DOHH2 (cell line): ENCODE measurements around the gene SLC39A2.
A peak's percentile ranks its signal among the peaks of the same experiment; 100 is the strongest.

ENCODE experiments used
- H3F3A ChIP-seq: fragments of 200-600 bp; sonication (generic), shearing (Covaris generic); 2 replicates; pipeline ENCODE4 v1.6.0; 2016; ENCODE audit warnings: antibody characterized with exemption, mild to moderate bottlenecking; ENCODE audit not compliant: control insufficient read depth, insufficient read depth
- H3K27ac ChIP-seq: fragments of 200-600 bp; sonication (generic); 2 replicates; pipeline ENCODE4 v1.5.1; 2014; ENCODE audit warnings: low read depth, mild to moderate bottlenecking, low read length, moderate library complexity
- H3K27me3 ChIP-seq: fragments of 200-600 bp; sonication (generic); 2 replicates; pipeline ENCODE4 v1.6.1; 2014; ENCODE audit warnings: mild to moderate bottlenecking, low read length, mixed read lengths; ENCODE audit not compliant: control insufficient read depth
- H3K36me3 ChIP-seq: fragments of 200-600 bp; sonication (generic); 2 replicates; pipeline ENCODE4 v1.6.1; 2014; ENCODE audit warnings: mild to moderate bottlenecking, low read length, moderate library complexity, mixed read lengths; ENCODE audit not compliant: control insufficient read depth
- H3K4me1 ChIP-seq: fragments of 200-600 bp; sonication (generic); 2 replicates; pipeline ENCODE4 v1.6.1; 2014; ENCODE audit warnings: mild to moderate bottlenecking, low read length, mixed read lengths; ENCODE audit not compliant: control insufficient read depth
- H3K4me2 ChIP-seq: fragments of 200-600 bp; sonication (generic); 2 replicates; pipeline ENCODE4 v1.6.0; 2014; ENCODE audit warnings: mild to moderate bottlenecking, low read length, moderate library complexity
- H3K4me3 ChIP-seq: fragments of 200-600 bp; sonication (generic); 2 replicates; pipeline ENCODE4 v1.5.1; 2014; ENCODE audit warnings: mild to moderate bottlenecking, low read length, mixed read lengths
- H3K79me2 ChIP-seq: fragments of 200-600 bp; sonication (generic); 2 replicates; pipeline ENCODE4 v1.6.1; 2014; ENCODE audit warnings: mild to moderate bottlenecking, low read length, mixed read lengths; ENCODE audit not compliant: control insufficient read depth
- H3K9me2 ChIP-seq: fragments of 200-600 bp; sonication (generic); replicated peaks from 2 replicates; pipeline ENCODE4 v1.6.1; 2014; ENCODE audit warnings: mild to moderate bottlenecking, low read length, mixed read lengths; ENCODE audit not compliant: control insufficient read depth
- H3K9me3 ChIP-seq: fragments of 200-600 bp; sonication (generic); 2 replicates; pipeline ENCODE4 v1.6.1; 2014; ENCODE audit warnings: antibody characterized with exemption, low read length, mixed read lengths; ENCODE audit not compliant: control insufficient read depth, insufficient read depth
- H4K20me1 ChIP-seq: fragments of 200-600 bp; sonication (generic); 2 replicates; pipeline ENCODE4 v1.6.0; 2014; ENCODE audit warnings: low read depth, mild to moderate bottlenecking, antibody characterized with exemption, low read length, moderate library complexity; ENCODE audit not compliant: control insufficient read depth, insufficient read depth
- CTCF ChIP-seq: fragments of 200-600 bp; sonication (generic); IDR thresholded peaks from one replicate; pipeline ENCODE4 v1.5.1; 2014; ENCODE audit warnings: antibody characterized with exemption, mild to moderate bottlenecking, low read depth, low read length; ENCODE audit not compliant: poor library complexity, severe bottlenecking
- EZH2phosphoT487 ChIP-seq: fragments of 200-600 bp; sonication (generic); IDR thresholded peaks from 2 replicates; pipeline ENCODE4 v1.6.1; 2017; ENCODE audit warnings: borderline replicate concordance, mild to moderate bottlenecking, antibody characterized with exemption, low read length, moderate library complexity, mixed read lengths

Gene SLC39A2

GRCh38 chr14:21022686-21023085, 23.6 kb downstream of the SLC39A2 start:
- Histone ChIP-seq H3K79me2 (no peaks in the 10 kb centered on the region), H3K9me3 (no peaks in the 10 kb centered on the region), H4K20me1 (no peaks in the 10 kb centered on the region), H3K4me3 (no peak overlapping the region), H3K36me3 (no peaks in the 10 kb centered on the region), H3K27me3 (peaks cover 47% of the 10 kb centered on the region), H3F3A (no peaks in the 10 kb centered on the region), H3K9me2 (no peaks in the 10 kb centered on the region), H3K4me1 (no peaks in the 10 kb centered on the region), H3K4me2 (no peak overlapping the region), H3K27ac (no peak overlapping the region)
- TF ChIP-seq EZH2phosphoT487 (no peak), CTCF (no peak)

GRCh38 chr14:21023174-21023573, 24.1 kb downstream of the SLC39A2 start:
- Histone ChIP-seq H3K9me2 (no peaks in the 10 kb centered on the region), H3K27me3 (peaks cover 47% of the 10 kb centered on the region), H3K27ac (no peak overlapping the region), H4K20me1 (no peaks in the 10 kb centered on the region), H3K4me1 (no peaks in the 10 kb centered on the region), H3K36me3 (no peaks in the 10 kb centered on the region), H3K4me3 (no peak overlapping the region), H3F3A (no peaks in the 10 kb centered on the region), H3K79me2 (no peaks in the 10 kb centered on the region), H3K4me2 (no peak overlapping the region), H3K9me3 (no peaks in the 10 kb centered on the region)
- TF ChIP-seq EZH2phosphoT487: no peak
- no peak for TF ChIP-seq CTCF

- Histone ChIP-seq H3K9me2 (no peaks in the 10 kb centered on the region), H3K27ac (no peak overlapping the region), H3K4me3 (no peak overlapping the region), H4K20me1 (no peaks in the 10 kb centered on the region), H3F3A (no peaks in the 10 kb centered on the region), H3K4me1 (no peaks in the 10 kb centered on the region), H3K9me3 (no peaks in the 10 kb centered on the region), H3K4me2 (no peak overlapping the region), H3K36me3 (no peaks in the 10 kb centered on the region), H3K79me2 (no peaks in the 10 kb centered on the region), H3K27me3 (peaks cover 45% of the 10 kb centered on the region)
- TF ChIP-seq EZH2phosphoT487: no peak
These were observed 24.9 kb downstream of the SLC39A2 start for GRCh38 chr14:21023817-21024584.

GRCh38 chr14:21024585-21025370, 25.7 kb downstream of the SLC39A2 start, which contains the start of gene NDRG2:
NDRG2 (minus strand) TSS chr14:21025061; CDS start chr14:21023315, 1,746 bp downstream.
- Histone ChIP-seq H3K4me2 (peak within 1 kb of the TSS; percentile 24; the same call in 1 of the 2 replicates), H3K9me2 (no peaks in the 10 kb centered on the region)

More at GRCh38 chr14:21024585-21025370, 25.7 kb downstream of the SLC39A2 start, which contains the start of gene NDRG2:
- TF ChIP-seq CTCF (no peak), EZH2phosphoT487 (no peak)
- no peaks in the 10 kb centered on the region for H3F3A ChIP-seq
- no peaks in the 10 kb centered on the region for H3K4me1 ChIP-seq
- no peaks in the 10 kb centered on the region for H3K79me2 ChIP-seq
- no peak within 1 kb of the TSS for H3K27ac ChIP-seq
- H4K20me1 ChIP-seq: no peaks in the 10 kb centered on the region
- H3K4me3 ChIP-seq: no peak within 1 kb of the TSS
- no peaks in the 10 kb centered on the region for H3K36me3 ChIP-seq
- peaks cover 45% of the 10 kb centered on the region for H3K27me3 ChIP-seq
- H3K9me3 ChIP-seq: no peaks in the 10 kb centered on the region
